Spleen (tissue), 7 donors: ENCODE data around the gene PABPC1L.

ENCODE experiments used
- POLR2A ChIP-seq, 3 donors: fragments of 450-650 bp; IDR thresholded peaks; one replicate each; pipeline ENCODE4 v1.5.1; 2017; ENCODE audit warnings: antibody characterized with exemption in 3 of 3, mild to moderate bottlenecking in 1 of 3
- POLR2AphosphoS5 ChIP-seq, 3 donors: sonication (generic); formaldehyde crosslinking; IDR thresholded peaks; one replicate each; pipeline ENCODE4 v1.5.1; 2017; ENCODE audit warnings: antibody characterized with exemption in 3 of 3
- TF ChIP-seq, protein P1 (sequence below), 11 experiments: fragments of 200-600 bp in 7 of 11; fragments of 450-650 bp in 4 of 11; sonication (generic) in 4 of 11; IDR thresholded peaks in 8 of 11; conservative IDR thresholded peaks in 3 of 11; 1 replicate in 7 of 11; 2 replicates in 4 of 11; pipeline versions ENCODE4 v1.4.0 to v1.8.0; 2016 to 2021; ENCODE audit warnings: antibody characterized with exemption in 11 of 11, inconsistent platforms in 4 of 11, mild to moderate bottlenecking in 1 of 11
- donor health status: DM: no; HTN: no; CAD: no; lungs with moderate emphysema.
- donor health status: DM: no; HTN: no; CAD: no.
- donor health status: DM: no; HTN: no; CAD: no.

DNA sequence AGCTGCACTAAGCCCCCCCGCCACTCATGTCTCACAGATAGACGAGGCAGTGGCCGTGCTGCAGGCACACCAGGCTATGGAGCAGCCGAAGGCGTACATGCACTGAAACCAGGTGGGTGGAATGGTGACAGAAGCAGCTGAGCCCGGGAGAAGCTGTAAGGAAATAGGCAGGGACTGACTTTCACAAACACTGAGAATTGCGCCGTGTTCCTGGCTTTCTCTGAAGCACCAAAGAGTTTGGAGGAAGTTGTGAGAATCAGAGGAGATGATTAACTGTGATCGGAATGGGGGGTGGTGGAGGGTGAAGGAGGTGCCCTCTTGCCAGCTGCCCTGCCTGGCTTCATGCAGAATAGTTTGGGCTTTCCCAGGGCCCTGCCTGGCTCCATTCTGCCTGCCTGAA, 28.8 kb downstream of the PABPC1L start:
- TF ChIP-seq, protein P1, sequence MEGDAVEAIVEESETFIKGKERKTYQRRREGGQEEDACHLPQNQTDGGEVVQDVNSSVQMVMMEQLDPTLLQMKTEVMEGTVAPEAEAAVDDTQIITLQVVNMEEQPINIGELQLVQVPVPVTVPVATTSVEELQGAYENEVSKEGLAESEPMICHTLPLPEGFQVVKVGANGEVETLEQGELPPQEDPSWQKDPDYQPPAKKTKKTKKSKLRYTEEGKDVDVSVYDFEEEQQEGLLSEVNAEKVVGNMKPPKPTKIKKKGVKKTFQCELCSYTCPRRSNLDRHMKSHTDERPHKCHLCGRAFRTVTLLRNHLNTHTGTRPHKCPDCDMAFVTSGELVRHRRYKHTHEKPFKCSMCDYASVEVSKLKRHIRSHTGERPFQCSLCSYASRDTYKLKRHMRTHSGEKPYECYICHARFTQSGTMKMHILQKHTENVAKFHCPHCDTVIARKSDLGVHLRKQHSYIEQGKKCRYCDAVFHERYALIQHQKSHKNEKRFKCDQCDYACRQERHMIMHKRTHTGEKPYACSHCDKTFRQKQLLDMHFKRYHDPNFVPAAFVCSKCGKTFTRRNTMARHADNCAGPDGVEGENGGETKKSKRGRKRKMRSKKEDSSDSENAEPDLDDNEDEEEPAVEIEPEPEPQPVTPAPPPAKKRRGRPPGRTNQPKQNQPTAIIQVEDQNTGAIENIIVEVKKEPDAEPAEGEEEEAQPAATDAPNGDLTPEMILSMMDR (IDR thresholded peaks at IDR 0.05 in 8 of 11, conservative IDR thresholded peaks at IDR 0.05 in 3 of 11), result no peak
- TF ChIP-seq POLR2AphosphoS5 (IDR thresholded peaks at IDR 0.05) (no peak), POLR2A (IDR thresholded peaks at IDR 0.05) (no peak)
